GM12878 (cell line): ENCODE data around the gene RBM19. TPM values are rescaled to one million over a fixed set of nuclear protein-coding genes. Genes with fewer than 3 reads are reported as not detected.

Source experiments
- ATAC-seq: fragments of 200-7000 bp; cut with Tn5 transposase; 3 replicates; pipeline ENCODE4 v1.9.1; 2020; ENCODE audit warnings: mild to moderate bottlenecking, moderate library complexity
- BruUV-seq: library from RNA; stranded (reverse); fragments of 400-500 nt; replicated peaks from 2 replicates; lab custom pipeline; 2021; lab: Mats Ljungman, UMichigan
- CTCF ChIA-PET: fragments of 300-600 bp; sonication (Branson Sonifier 250); formaldehyde crosslinking; extraction: SDS; loops from one replicate; lab custom pipeline; 2021; ENCODE audit warnings: inconsistent platforms; lab: Yijun Ruan, JAX
- POLR2A ChIA-PET: fragments of 350-600 bp; formaldehyde crosslinking; extraction: SDS; loops from one replicate; lab custom pipeline; 2021; ENCODE audit warnings: inconsistent platforms; lab: Charles Lee
- RAD21 ChIA-PET: fragments of 300-600 bp; sonication (Branson Sonifier 250); formaldehyde crosslinking; loops from one replicate; lab custom pipeline; 2023; ENCODE audit warnings: antibody characterized with exemption; ENCODE audit not compliant: unreplicated experiment; lab: Charles Lee
- SMC1A ChIA-PET: fragments of 300-600 bp; sonication (Branson Sonifier 250); formaldehyde crosslinking; loops from one replicate; lab custom pipeline; 2023; ENCODE audit not compliant: unreplicated experiment, uncharacterized antibody; lab: Charles Lee
- DNase-seq: peaks from one replicate; pipeline ENCODE4 v3.0.0-alpha.2; 2011; ENCODE audit warnings: low read depth, low spot score
- FAIRE-seq: peaks from 3 replicates; lab custom pipeline; 2011; peaks lifted over from hg19 to GRCh38; lab: Jason Lieb, UNC
- H2AFZ ChIP-seq: 2 replicates; pipeline ENCODE4 v1.6.0; 2011; ENCODE audit warnings: low read depth, low read length, control low read depth; ENCODE audit not compliant: control insufficient read depth
- H3K27ac ChIP-seq: 2 replicates; pipeline ENCODE4 v1.5.1; 2011; ENCODE audit warnings: control low read depth; ENCODE audit not compliant: control insufficient read depth, insufficient read depth
- H3K27me3 ChIP-seq, 2 experiments: replicated peaks in 1 of 2; 2 replicates each; pipeline versions ENCODE4 v1.6.0 to v1.6.1; 2011; ENCODE audit warnings: low read length in 1 of 2; ENCODE audit not compliant: control insufficient read depth in 2 of 2, insufficient read depth in 2 of 2
- H3K36me3 ChIP-seq, 2 experiments: 2 replicates each; pipeline ENCODE4 v1.5.1; 2011; ENCODE audit warnings: low read length in 1 of 2; ENCODE audit not compliant: control insufficient read depth in 2 of 2, insufficient read depth in 2 of 2
- H3K4me1 ChIP-seq: 2 replicates; pipeline ENCODE4 v1.6.1; 2011; ENCODE audit warnings: mild to moderate bottlenecking, low read length, moderate library complexity, mixed read lengths; ENCODE audit not compliant: control insufficient read depth, insufficient read depth
- H3K4me2 ChIP-seq: 2 replicates; pipeline ENCODE4 v1.6.0; 2011; ENCODE audit warnings: control low read depth; ENCODE audit not compliant: control insufficient read depth, insufficient read depth
- H3K4me3 ChIP-seq: fragments of 200-600 bp; sonication (generic); 2 replicates; pipeline ENCODE4 v1.5.1; 2016
- H3K79me2 ChIP-seq: 2 replicates; pipeline ENCODE4 v1.6.0; 2011; ENCODE audit warnings: low read length; ENCODE audit not compliant: control insufficient read depth, insufficient read depth
- H3K9ac ChIP-seq: 2 replicates; pipeline ENCODE4 v1.8.0; 2011; ENCODE audit warnings: low read length, control low read depth, mixed read lengths; ENCODE audit not compliant: control insufficient read depth, insufficient read depth
- H3K9me3 ChIP-seq: replicated peaks from 3 replicates; pipeline ENCODE4 v1.5.1; 2011; ENCODE audit warnings: mild to moderate bottlenecking, low read length; ENCODE audit not compliant: control insufficient read depth, insufficient read depth
- H4K20me1 ChIP-seq: 2 replicates; pipeline ENCODE4 v1.6.0; 2011; ENCODE audit not compliant: control insufficient read depth, insufficient read depth
- CBX5 ChIP-seq: sonication (generic); IDR thresholded peaks from 2 replicates; pipeline ENCODE4 v1.6.1; 2016; ENCODE audit warnings: low read depth, moderate library complexity, mild to moderate bottlenecking, inconsistent platforms
- GATAD2B ChIP-seq: fragments of 450-650 bp; conservative IDR thresholded peaks from 2 replicates; pipeline ENCODE4 v1.6.1; 2017; ENCODE audit warnings: low read depth, mild to moderate bottlenecking, moderate library complexity
- IRF5 ChIP-seq: fragments of 450-650 bp; IDR thresholded peaks from 2 replicates; pipeline ENCODE4 v1.6.1; 2017; ENCODE audit warnings: borderline replicate concordance
- JUNB ChIP-seq: IDR thresholded peaks from 2 replicates; pipeline ENCODE4 v1.6.1; 2016; ENCODE audit warnings: antibody characterized with exemption, mild to moderate bottlenecking
- MAX ChIP-seq: IDR thresholded peaks from 2 replicates; pipeline ENCODE4 v1.6.1; 2012; ENCODE audit warnings: low read depth, low read length, improper control_type of control experiment
- NR2C1 ChIP-seq: fragments of 450-650 bp; IDR thresholded peaks from 2 replicates; pipeline ENCODE4 v1.6.1; 2017; ENCODE audit warnings: antibody characterized with exemption, mild to moderate bottlenecking, moderate library complexity
- PML ChIP-seq: IDR thresholded peaks from 2 replicates; pipeline ENCODE4 v1.6.1; 2012; ENCODE audit warnings: low read length, inconsistent platforms
- RB1 ChIP-seq: fragments of 450-650 bp; formaldehyde crosslinking; IDR thresholded peaks from 2 replicates; pipeline ENCODE4 v1.6.1; 2017; ENCODE audit warnings: mild to moderate bottlenecking, borderline replicate concordance
- RCOR1 ChIP-seq: conservative IDR thresholded peaks from 2 replicates; pipeline ENCODE4 v1.6.1; 2012; ENCODE audit warnings: low read depth, low read length, improper control_type of control experiment
- SP1 ChIP-seq: IDR thresholded peaks from one replicate; pipeline ENCODE4 v1.6.1; 2011; ENCODE audit warnings: low read depth, low read length
- SUZ12 ChIP-seq: fragments of 200-600 bp; sonication (generic); IDR thresholded peaks from one replicate; pipeline ENCODE4 v1.6.1; 2018; ENCODE audit warnings: antibody characterized with exemption, mild to moderate bottlenecking; ENCODE audit not compliant: unreplicated experiment
- ZNF207 ChIP-seq: fragments of 450-650 bp; IDR thresholded peaks from 2 replicates; pipeline ENCODE4 v1.6.1; 2014; ENCODE audit warnings: antibody characterized with exemption, mild to moderate bottlenecking, borderline replicate concordance
- WGBS: methylation state at CpG from one replicate; pipeline ENCODE4 v1.1.6; 2016; ENCODE audit warnings: low lambda C conversion rate; ENCODE audit not compliant: insufficient replicate concordance, insufficient coverage; ENCODE audit errors: missing lambda C conversion rate; 5-methylcytosine and 5-hydroxymethylcytosine counted together
- in situ Hi-C: fragments of 300-500 bp; cut with MboI; formaldehyde crosslinking; loops from 9 replicates; pipeline ENCODE4 v1.14.3; 2018; ENCODE audit warnings: mixed read lengths
- intact Hi-C: fragments of 100-400 bp; cut with micrococcal nuclease; formaldehyde crosslinking; loops from one replicate; pipeline ENCODE4 v1.14.2; 2022; ENCODE audit not compliant: unreplicated experiment
- polyA plus RNA-seq, 11 experiments: library from polyadenylated mRNA; depleted of rRNA in 4 of 11; unstranded in 6 of 11; stranded (reverse) in 5 of 11; fragments of >200 nt; fragmentation: Nextera tagmentation in 4 of 11; fragmentation: Illumina TruSeq in 1 of 11; extraction: Ambion mirVana in 4 of 11; extraction: Trizol in 1 of 11; gene quantifications; 1 replicate in 1 of 11; 2 replicates in 10 of 11; pipeline versions ENCODE4 v1.2.1 to v1.2.3, GENCODE V29; 2011 to 2016; ENCODE audit warnings: inconsistent platforms in 2 of 11, missing spikeins in 2 of 11, low read depth in 1 of 11
- total RNA-seq, 4 experiments: library from RNA; depleted of rRNA in 3 of 4; stranded (reverse); fragments of >200 nt in 3 of 4; fragmentation: Illumina TruSeq in 1 of 4; extraction: Trizol in 1 of 4; gene quantifications; 2 replicates each; pipeline versions ENCODE4 v1.2.1 to v1.2.3, GENCODE V29; 2013 to 2021
- TF ChIP-seq, protein P1 (sequence below): fragments of 450-650 bp; IDR thresholded peaks from 2 replicates; pipeline ENCODE4 v1.6.1; 2016; ENCODE audit warnings: mild to moderate bottlenecking, moderate library complexity, borderline replicate concordance
- TF ChIP-seq, protein P2 (sequence below): IDR thresholded peaks from 2 replicates; pipeline ENCODE4 v1.6.1; 2011; ENCODE audit warnings: low read depth, mild to moderate bottlenecking, low read length, moderate library complexity, borderline replicate concordance; ENCODE audit errors: extremely low read depth

RBM19 gene
- total and polyA plus RNA-seq, 10 of the 15 experiments (the other 5 are each of a cell fraction or from before 2014, with no cell fraction given): 4.2 to 42.9 (median 28.4) TPM

GRCh38 chr12:113798552-113798951, 167.6 kb downstream of the RBM19 start:
- Histone ChIP-seq H3K9me3 (no peaks in the 10 kb centered on the region), H3K27me3 (no peaks in the 10 kb centered on the region; a peak in 1 of 4 replicates), H3K4me2 (no peak overlapping the region), H3K27ac (no peak overlapping the region), H3K9ac (no peak overlapping the region), H2AFZ (no peak overlapping the region), H4K20me1 (no peaks in the 10 kb centered on the region), H3K4me1 (no peaks in the 10 kb centered on the region), H3K4me3 (no peak overlapping the region), H3K36me3 (no peaks in the 10 kb centered on the region), H3K79me2 (no peaks in the 10 kb centered on the region)
- ChIA-PET CTCF (no interaction called here), POLR2A (no interaction called here), SMC1A (no interaction called here), RAD21 (no interaction called here)
- in situ Hi-C loops: no loop called here
- no peak for ATAC-seq
- TF ChIP-seq ZNF207 (no peak), PML (no peak), SUZ12 (no peak), IRF5 (no peak), MAX (no peak), SP1 (no peak), JUNB (no peak), RCOR1 (no peak), GATAD2B (no peak), NR2C1 (no peak), CBX5 (no peak), RB1 (no peak)
- TF ChIP-seq, protein P1, sequence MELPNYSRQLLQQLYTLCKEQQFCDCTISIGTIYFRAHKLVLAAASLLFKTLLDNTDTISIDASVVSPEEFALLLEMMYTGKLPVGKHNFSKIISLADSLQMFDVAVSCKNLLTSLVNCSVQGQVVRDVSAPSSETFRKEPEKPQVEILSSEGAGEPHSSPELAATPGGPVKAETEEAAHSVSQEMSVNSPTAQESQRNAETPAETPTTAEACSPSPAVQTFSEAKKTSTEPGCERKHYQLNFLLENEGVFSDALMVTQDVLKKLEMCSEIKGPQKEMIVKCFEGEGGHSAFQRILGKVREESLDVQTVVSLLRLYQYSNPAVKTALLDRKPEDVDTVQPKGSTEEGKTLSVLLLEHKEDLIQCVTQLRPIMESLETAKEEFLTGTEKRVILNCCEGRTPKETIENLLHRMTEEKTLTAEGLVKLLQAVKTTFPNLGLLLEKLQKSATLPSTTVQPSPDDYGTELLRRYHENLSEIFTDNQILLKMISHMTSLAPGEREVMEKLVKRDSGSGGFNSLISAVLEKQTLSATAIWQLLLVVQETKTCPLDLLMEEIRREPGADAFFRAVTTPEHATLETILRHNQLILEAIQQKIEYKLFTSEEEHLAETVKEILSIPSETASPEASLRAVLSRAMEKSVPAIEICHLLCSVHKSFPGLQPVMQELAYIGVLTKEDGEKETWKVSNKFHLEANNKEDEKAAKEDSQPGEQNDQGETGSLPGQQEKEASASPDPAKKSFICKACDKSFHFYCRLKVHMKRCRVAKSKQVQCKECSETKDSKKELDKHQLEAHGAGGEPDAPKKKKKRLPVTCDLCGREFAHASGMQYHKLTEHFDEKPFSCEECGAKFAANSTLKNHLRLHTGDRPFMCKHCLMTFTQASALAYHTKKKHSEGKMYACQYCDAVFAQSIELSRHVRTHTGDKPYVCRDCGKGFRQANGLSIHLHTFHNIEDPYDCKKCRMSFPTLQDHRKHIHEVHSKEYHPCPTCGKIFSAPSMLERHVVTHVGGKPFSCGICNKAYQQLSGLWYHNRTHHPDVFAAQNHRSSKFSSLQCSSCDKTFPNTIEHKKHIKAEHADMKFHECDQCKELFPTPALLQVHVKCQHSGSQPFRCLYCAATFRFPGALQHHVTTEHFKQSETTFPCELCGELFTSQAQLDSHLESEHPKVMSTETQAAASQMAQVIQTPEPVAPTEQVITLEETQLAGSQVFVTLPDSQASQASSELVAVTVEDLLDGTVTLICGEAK: no peak
- TF ChIP-seq, protein P2, sequence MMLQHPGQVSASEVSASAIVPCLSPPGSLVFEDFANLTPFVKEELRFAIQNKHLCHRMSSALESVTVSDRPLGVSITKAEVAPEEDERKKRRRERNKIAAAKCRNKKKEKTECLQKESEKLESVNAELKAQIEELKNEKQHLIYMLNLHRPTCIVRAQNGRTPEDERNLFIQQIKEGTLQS: no peak
- FAIRE-seq: no peak
- BruUV-seq: no TSS peak
- no peak for DNase-seq
- 67% methylated on average over 14 of the region's 14 CpGs for WGBS
- intact Hi-C loops: no loop called here
